Endodermal cell (in vitro differentiated cells): ENCODE results near the gene SMIM3. TPM values are rescaled to one million over a fixed set of nuclear protein-coding genes. Genes with fewer than 3 reads are reported as not detected.

Experiments used
- DNase-seq: peaks from one replicate; pipeline ENCODE4 v3.0.0-alpha.2; 2017
- H3K27ac ChIP-seq: 2 replicates; pipeline ENCODE4 v1.5.1; 2013; ENCODE audit warnings: mild to moderate bottlenecking, low read depth, low read length, moderate library complexity
- H3K27me3 ChIP-seq: 2 replicates; pipeline ENCODE4 v1.6.1; 2013; ENCODE audit warnings: mild to moderate bottlenecking, low read length, moderate library complexity; ENCODE audit not compliant: insufficient read depth, control insufficient read depth, poor library complexity, severe bottlenecking
- H3K36me3 ChIP-seq: 2 replicates; pipeline ENCODE4 v1.7.0; 2013; ENCODE audit warnings: mild to moderate bottlenecking, low read length, moderate library complexity; ENCODE audit not compliant: control insufficient read depth, insufficient read depth
- H3K4me1 ChIP-seq: one replicate; pipeline ENCODE4 v1.7.0; 2013; ENCODE audit warnings: low read length; ENCODE audit not compliant: control insufficient read depth, insufficient read depth
- H3K4me3 ChIP-seq: 2 replicates; pipeline ENCODE4 v1.5.1; 2013; ENCODE audit warnings: mild to moderate bottlenecking, low read length, moderate library complexity
- H3K9ac ChIP-seq: 2 replicates; pipeline ENCODE4 v1.6.1; 2013; ENCODE audit warnings: mild to moderate bottlenecking, low read length, moderate library complexity; ENCODE audit not compliant: poor library complexity, severe bottlenecking; ENCODE audit errors: extremely low read depth
- H3K9me3 ChIP-seq: 2 replicates; pipeline ENCODE4 v1.6.1; 2013; ENCODE audit warnings: mild to moderate bottlenecking, low read length, moderate library complexity; ENCODE audit not compliant: control insufficient read depth
- H3K27ac Mint-ChIP-seq: 2 replicates; pipeline ENCODE4 v1.8.0; 2020; ENCODE audit warnings: mixed read lengths
- H3K27me3 Mint-ChIP-seq: 2 replicates; pipeline ENCODE4 v1.8.0; 2021; ENCODE audit warnings: mild to moderate bottlenecking, mixed read lengths; ENCODE audit not compliant: insufficient read depth
- H3K36me3 Mint-ChIP-seq: 2 replicates; pipeline ENCODE4 v1.8.0; 2020; ENCODE audit warnings: low read depth, mixed read lengths
- H3K4me1 Mint-ChIP-seq: 2 replicates; pipeline ENCODE4 v1.8.0; 2020; ENCODE audit warnings: mixed read lengths
- H3K4me3 Mint-ChIP-seq: 2 replicates; pipeline ENCODE4 v1.8.0; 2020; ENCODE audit warnings: mild to moderate bottlenecking, moderate library complexity, mixed read lengths
- H3K9me3 Mint-ChIP-seq: 2 replicates; pipeline ENCODE4 v1.8.0; 2020; ENCODE audit warnings: mild to moderate bottlenecking, mixed read lengths
- WGBS, 2 experiments: methylation state at CpG; one replicate each; pipeline versions ENCODE4 v1.1.5 to v1.1.7; 2013; ENCODE audit warnings: missing lambda C conversion rate in 2 of 2, mixed read lengths in 1 of 2; ENCODE audit not compliant: insufficient coverage in 1 of 2, insufficient read length in 1 of 2; 5-methylcytosine and 5-hydroxymethylcytosine counted together
- total RNA-seq, 2 donors: library from RNA; stranded (reverse); fragmentation: NEBNext Ultra II Directional in 1 of 2; extraction: Animal tissue kit (Norgen Biotek cat#: 25700) in 1 of 2; gene quantifications; 2 replicates in 1 of 2; 3 replicates in 1 of 2; pipeline ENCODE4 v1.2.1, GENCODE V29; 2021
- TF ChIP-seq, protein P1 (sequence below): fragments of 200-600 bp; sonication (generic); conservative IDR thresholded peaks from 2 replicates; pipeline ENCODE4 v1.5.0; 2021; ENCODE audit warnings: antibody characterized with exemption, mild to moderate bottlenecking

Gene SMIM3
- total RNA-seq, 2 donors from 2014 or later = 6.3 to 9.0 TPM

DNA sequence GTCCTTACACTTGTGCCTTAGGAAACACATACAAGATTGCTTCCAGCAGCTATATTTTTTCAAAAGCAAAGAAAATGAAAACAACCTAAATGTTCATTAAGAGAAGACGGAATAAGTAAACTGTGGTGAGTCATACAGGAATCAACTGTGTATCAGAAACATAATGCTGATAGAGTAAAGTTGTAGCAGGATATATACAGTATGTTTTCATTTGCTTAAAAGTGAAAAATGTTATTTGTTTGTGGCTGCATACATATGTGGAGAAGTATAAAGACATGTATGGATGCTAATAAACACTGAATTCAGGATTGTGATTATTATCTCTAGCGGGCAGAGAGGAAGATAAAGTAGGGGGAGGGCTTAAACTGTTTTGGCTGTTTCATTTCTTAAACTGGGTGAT lies 28.1 kb upstream of the SMIM3 start:
- Histone ChIP-seq H3K4me3 (no peak overlapping the region), H3K27me3 (no peaks in the 10 kb centered on the region), H3K9me3 (peaks cover 7% of the 10 kb centered on the region), H3K36me3 (peaks cover 63% of the 10 kb centered on the region), H3K27ac (no peak overlapping the region), H3K4me1 (no peaks in the 10 kb centered on the region), H3K9ac (no peak overlapping the region)
- H3K9me3 Mint-ChIP-seq = peaks cover under 1% of the 10 kb centered on the region
- peaks cover 51% of the 10 kb centered on the region for H3K36me3 Mint-ChIP-seq
- WGBS, 2 experiments = 94 to 99% methylated on average over 1 to 2 of the region's 2 CpGs
- DNase-seq = no peak
- H3K4me3 Mint-ChIP-seq = no peak overlapping the region
- TF ChIP-seq, protein P1, sequence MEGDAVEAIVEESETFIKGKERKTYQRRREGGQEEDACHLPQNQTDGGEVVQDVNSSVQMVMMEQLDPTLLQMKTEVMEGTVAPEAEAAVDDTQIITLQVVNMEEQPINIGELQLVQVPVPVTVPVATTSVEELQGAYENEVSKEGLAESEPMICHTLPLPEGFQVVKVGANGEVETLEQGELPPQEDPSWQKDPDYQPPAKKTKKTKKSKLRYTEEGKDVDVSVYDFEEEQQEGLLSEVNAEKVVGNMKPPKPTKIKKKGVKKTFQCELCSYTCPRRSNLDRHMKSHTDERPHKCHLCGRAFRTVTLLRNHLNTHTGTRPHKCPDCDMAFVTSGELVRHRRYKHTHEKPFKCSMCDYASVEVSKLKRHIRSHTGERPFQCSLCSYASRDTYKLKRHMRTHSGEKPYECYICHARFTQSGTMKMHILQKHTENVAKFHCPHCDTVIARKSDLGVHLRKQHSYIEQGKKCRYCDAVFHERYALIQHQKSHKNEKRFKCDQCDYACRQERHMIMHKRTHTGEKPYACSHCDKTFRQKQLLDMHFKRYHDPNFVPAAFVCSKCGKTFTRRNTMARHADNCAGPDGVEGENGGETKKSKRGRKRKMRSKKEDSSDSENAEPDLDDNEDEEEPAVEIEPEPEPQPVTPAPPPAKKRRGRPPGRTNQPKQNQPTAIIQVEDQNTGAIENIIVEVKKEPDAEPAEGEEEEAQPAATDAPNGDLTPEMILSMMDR = no peak
- H3K27ac Mint-ChIP-seq = no peak overlapping the region
- no peaks in the 10 kb centered on the region for H3K27me3 Mint-ChIP-seq
- H3K4me1 Mint-ChIP-seq = no peaks in the 10 kb centered on the region

DNA sequence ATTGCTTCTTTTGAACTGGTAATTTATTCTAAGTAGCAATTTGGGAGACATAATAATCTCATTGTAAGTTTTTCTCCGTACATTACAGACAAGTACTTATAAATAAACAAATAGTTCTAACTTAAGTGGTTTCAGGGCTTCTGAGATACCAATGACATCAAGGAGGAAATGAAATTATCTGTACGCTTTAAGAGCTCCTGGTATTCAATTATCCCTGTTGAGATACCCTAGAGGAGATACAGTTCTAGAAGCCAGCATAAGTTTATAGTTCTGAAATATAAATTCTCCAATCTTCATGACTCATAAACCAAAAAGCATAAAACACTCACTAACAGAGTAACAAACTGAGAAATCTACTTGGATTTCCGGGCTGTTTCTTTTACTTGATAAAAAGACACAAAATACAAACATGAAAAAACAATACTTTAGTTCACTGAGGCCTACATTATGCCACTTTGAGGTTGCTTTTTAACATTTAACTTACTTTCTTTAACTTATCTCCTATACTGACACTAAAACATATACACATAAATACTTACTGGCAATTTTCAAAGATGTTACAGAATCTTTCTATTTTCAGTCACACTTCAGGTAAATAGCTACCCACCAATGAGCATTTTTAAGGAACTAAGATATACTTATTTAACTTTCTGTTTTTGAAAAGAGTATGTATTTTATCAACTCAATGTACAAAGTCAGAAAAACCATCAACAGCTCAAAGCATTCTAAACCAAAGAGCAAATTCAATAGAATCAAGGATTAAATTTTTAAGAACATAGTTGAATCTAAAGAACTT lies 27.3 kb upstream of the SMIM3 start:
- H3K4me1 ChIP-seq = no peaks in the 10 kb centered on the region
- DNase-seq = no peak
- TF ChIP-seq, protein P1 = no peak
- H3K27me3 ChIP-seq = no peaks in the 10 kb centered on the region
- no peak overlapping the region for H3K9ac ChIP-seq
- 88 to 100% methylated on average over 1 to 3 of the region's 3 CpGs for WGBS, 2 experiments
- no peaks in the 10 kb centered on the region for H3K9me3 Mint-ChIP-seq
- peaks cover 70% of the 10 kb centered on the region for H3K36me3 ChIP-seq
- H3K4me1 Mint-ChIP-seq = no peaks in the 10 kb centered on the region
- no peak overlapping the region for H3K27ac ChIP-seq
- no peak overlapping the region for H3K4me3 ChIP-seq
- no peak overlapping the region for H3K27ac Mint-ChIP-seq
- H3K27me3 Mint-ChIP-seq = no peaks in the 10 kb centered on the region
- no peak overlapping the region for H3K4me3 Mint-ChIP-seq
- H3K9me3 ChIP-seq = peaks cover 7% of the 10 kb centered on the region
- peaks cover 57% of the 10 kb centered on the region for H3K36me3 Mint-ChIP-seq

DNA sequence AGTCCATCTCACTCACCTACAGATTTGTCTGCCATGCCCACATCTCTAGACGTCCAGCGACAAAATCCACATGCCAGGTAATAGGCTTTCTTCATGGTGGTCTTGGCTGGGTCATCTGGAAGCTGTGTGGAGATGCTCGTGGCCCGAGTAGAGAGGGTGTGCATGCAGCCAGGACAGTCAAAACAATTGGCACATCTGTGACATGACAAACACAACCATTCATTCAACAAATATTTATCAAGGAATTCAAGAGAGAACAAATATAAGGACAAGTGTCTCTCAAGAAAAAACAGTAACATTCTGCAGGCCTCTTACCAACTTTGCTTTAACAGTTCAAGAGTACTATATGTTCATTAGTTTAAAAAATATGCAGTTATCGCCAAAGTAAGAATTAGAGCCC lies 25.1 kb upstream of the SMIM3 start:
- Histone ChIP-seq H3K27me3 (no peaks in the 10 kb centered on the region), H3K9ac (no peak overlapping the region), H3K27ac (no peak overlapping the region), H3K4me1 (no peaks in the 10 kb centered on the region), H3K36me3 (peaks cover 81% of the 10 kb centered on the region), H3K4me3 (no peak overlapping the region), H3K9me3 (peaks cover 7% of the 10 kb centered on the region)
- 96 to 97% methylated on average over 4 to 5 of the region's 5 CpGs for WGBS, 2 experiments
- Mint-ChIP-seq H3K9me3 (no peaks in the 10 kb centered on the region), H3K36me3 (peaks cover 61% of the 10 kb centered on the region), H3K4me1 (peaks cover 3% of the 10 kb centered on the region), H3K27ac (no peak overlapping the region), H3K27me3 (no peaks in the 10 kb centered on the region), H3K4me3 (no peak overlapping the region)
- TF ChIP-seq, protein P1 = no peak
- no peak for DNase-seq
